ENCODE results near the gene BSCL2.
A peak's percentile ranks its signal among the peaks of the same experiment; 100 is the strongest.
"Not testable (repeated sequence)": the region's sequence is repeated elsewhere in the genome, so short reads cannot be mapped to it uniquely, and the experiment has no call there.

The BSCL2 gene

GRCh38 chr11:62664405-62665074 lies 42.7 kb downstream of the BSCL2 start:
- DNase-seq (ENCODE audit: low read depth, low spot score), result no peak
- CTCF ChIA-PET, result interaction anchor here (0.8 to 6.1 kb wide), 12 partner anchors 10 to 270 kb away, joined by 3 to 26 read pairs (median 3); partner anchors contain the start of genes BSCL2, GNG3 and TUT1
- peak overlapping the region; percentile 92 for H3K4me3 ChIP-seq (ENCODE audit: low read depth, low read length)
- TF ChIP-seq, protein P1, sequence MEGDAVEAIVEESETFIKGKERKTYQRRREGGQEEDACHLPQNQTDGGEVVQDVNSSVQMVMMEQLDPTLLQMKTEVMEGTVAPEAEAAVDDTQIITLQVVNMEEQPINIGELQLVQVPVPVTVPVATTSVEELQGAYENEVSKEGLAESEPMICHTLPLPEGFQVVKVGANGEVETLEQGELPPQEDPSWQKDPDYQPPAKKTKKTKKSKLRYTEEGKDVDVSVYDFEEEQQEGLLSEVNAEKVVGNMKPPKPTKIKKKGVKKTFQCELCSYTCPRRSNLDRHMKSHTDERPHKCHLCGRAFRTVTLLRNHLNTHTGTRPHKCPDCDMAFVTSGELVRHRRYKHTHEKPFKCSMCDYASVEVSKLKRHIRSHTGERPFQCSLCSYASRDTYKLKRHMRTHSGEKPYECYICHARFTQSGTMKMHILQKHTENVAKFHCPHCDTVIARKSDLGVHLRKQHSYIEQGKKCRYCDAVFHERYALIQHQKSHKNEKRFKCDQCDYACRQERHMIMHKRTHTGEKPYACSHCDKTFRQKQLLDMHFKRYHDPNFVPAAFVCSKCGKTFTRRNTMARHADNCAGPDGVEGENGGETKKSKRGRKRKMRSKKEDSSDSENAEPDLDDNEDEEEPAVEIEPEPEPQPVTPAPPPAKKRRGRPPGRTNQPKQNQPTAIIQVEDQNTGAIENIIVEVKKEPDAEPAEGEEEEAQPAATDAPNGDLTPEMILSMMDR (IDR thresholded peaks at IDR 0.05; ENCODE audit: insufficient read depth, low read length, missing control alignments), result no peak
- POLR2A ChIA-PET, result interaction anchor here (0.6 to 3.3 kb wide), 41 partner anchors 7 to 270 kb away, joined by 3 to 58 read pairs (median 8); partner anchors contain the start of genes B3GAT3, EEF1G, GANAB and HNRNPUL2

- DNase-seq (ENCODE audit: low read depth, low spot score), result no peak
- ChIA-PET POLR2A (interaction anchor here (0.6 to 1.8 kb wide), 4 partner anchors 8 to 65 kb away, joined by 3 to 9 read pairs (median 4); partner anchors contain the start of genes C11orf98, CSKMT and TUT1), CTCF (interaction anchor here (0.7 to 1.3 kb wide), 3 partner anchors 15 to 130 kb away, joined by 3 read pairs; partner anchors contain the start of genes LBHD1, TMEM179B and UQCC3)
- TF ChIP-seq, protein P1 (IDR thresholded peaks at IDR 0.05; ENCODE audit: insufficient read depth, low read length, missing control alignments), result no peak
- no peak overlapping the region for H3K4me3 ChIP-seq (ENCODE audit: low read depth, low read length)
Observed at GRCh38 chr11:62656796-62657429, 50.3 kb downstream of the BSCL2 start.

- DNase-seq (ENCODE audit: low read depth, low spot score), result no peak
- POLR2A ChIA-PET, result no interaction called here
- CTCF ChIA-PET, result interaction anchor here (0.7 to 2.0 kb wide), 2 partner anchors 9 to 11 kb away, joined by 3 to 6 read pairs; partner anchors contain the start of genes C11orf98 and CSKMT
- no peak overlapping the region for H3K4me3 ChIP-seq (ENCODE audit: low read depth, low read length)
- TF ChIP-seq, protein P1 (IDR thresholded peaks at IDR 0.05; ENCODE audit: insufficient read depth, low read length, missing control alignments), result no peak
Observed at GRCh38 chr11:62654297-62654696, 52.9 kb downstream of the BSCL2 start.

GRCh38 chr11:62652161-62653006 lies 54.8 kb downstream of the BSCL2 start:
- TF ChIP-seq, protein P1 (IDR thresholded peaks at IDR 0.05; ENCODE audit: insufficient read depth, low read length, missing control alignments), result no peak
- peak overlapping the region; percentile 83 for H3K4me3 ChIP-seq (ENCODE audit: low read depth, low read length)
- ChIA-PET POLR2A (interaction anchor here (0.5 to 1.4 kb wide), 17 partner anchors 8 to 257 kb away, joined by 3 to 58 read pairs (median 4); partner anchors contain the start of genes B3GAT3, C11orf98, CSKMT and LBHD1), CTCF (interaction anchor here (0.9 kb wide), 1 partner anchor 43 kb away, joined by 4 read pairs; no protein-coding TSS in a partner anchor)
- no peak for DNase-seq (ENCODE audit: low read depth, low spot score)

GRCh38 chr11:62650283-62650682 lies 56.9 kb downstream of the BSCL2 start:
- POLR2A ChIA-PET; DNase-seq (ENCODE audit: low read depth, low spot score); H3K4me3 ChIP-seq (ENCODE audit: low read depth, low read length): not testable (repeated sequence)
- CTCF ChIA-PET, result interaction anchor here (0.9 kb wide), 1 partner anchor 255 kb away, joined by 3 read pairs; no protein-coding TSS in a partner anchor

DNA sequence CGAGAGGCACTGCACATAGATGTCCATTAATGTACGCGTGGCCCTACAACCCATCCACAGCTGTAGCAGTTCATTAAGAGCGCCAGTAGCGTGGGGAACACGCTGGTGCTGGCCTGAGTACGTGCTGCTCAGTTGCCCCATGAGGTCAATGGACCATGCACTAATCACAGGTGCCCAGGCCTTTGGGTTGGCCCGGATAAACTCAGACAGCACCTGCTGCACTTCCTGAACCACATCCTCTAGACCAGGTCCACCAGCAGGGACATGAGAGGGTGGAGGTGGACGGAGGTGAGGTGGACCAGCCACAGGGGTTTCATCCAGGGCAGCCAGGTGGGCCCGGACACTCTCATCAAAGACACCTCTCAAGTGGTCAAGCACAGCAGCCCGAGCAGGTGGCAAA lies 57.7 kb downstream of the BSCL2 start:
- TF ChIP-seq, protein P1 (IDR thresholded peaks at IDR 0.05; ENCODE audit: insufficient read depth, low read length, missing control alignments), result no peak
- ChIA-PET POLR2A (interaction anchor here (2.3 kb wide), 1 partner anchor 16 kb away, joined by 25 read pairs; the partner anchor contains the start of genes C11orf98 and CSKMT), CTCF (interaction anchor here (1.4 kb wide), 1 partner anchor 30 kb away, joined by 4 read pairs; no protein-coding TSS in a partner anchor)
- no peak overlapping the region for H3K4me3 ChIP-seq (ENCODE audit: low read depth, low read length)
- DNase-seq (ENCODE audit: low read depth, low spot score), result no peak

Data from AG04449 (cell line).